ENCODE results near the gene PEAR1.

DNA sequence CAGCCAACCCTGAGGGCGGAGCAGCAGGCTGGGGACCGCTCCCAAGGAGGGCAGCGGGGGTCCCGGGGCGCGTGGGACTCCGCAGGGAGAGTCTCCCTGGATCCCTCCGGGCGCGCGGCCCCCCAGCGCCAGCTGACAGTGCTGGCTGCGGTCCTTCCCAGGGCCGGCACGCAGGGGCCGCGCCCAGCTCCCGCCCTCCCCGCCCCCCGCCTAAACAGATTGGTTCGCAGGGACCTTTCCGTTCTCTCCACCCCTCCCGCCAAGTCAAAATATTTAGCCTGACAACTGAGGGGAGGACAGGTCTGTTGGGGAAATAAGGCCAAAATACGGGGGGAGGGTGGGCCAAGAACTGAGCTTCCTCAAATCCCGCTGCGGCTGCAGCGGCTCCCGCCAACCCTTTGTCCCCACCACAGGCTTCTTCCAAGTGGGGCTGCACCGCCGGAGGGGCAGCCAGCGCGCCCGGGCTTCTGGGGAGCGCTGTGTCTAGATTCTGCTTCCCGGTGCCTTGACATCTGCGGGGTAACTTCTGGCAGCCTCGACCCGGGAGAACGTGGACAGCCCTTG is 34.5 kb upstream of the PEAR1 start, which contains the start of gene INSRR:
- TF ChIP-seq, protein P1, sequence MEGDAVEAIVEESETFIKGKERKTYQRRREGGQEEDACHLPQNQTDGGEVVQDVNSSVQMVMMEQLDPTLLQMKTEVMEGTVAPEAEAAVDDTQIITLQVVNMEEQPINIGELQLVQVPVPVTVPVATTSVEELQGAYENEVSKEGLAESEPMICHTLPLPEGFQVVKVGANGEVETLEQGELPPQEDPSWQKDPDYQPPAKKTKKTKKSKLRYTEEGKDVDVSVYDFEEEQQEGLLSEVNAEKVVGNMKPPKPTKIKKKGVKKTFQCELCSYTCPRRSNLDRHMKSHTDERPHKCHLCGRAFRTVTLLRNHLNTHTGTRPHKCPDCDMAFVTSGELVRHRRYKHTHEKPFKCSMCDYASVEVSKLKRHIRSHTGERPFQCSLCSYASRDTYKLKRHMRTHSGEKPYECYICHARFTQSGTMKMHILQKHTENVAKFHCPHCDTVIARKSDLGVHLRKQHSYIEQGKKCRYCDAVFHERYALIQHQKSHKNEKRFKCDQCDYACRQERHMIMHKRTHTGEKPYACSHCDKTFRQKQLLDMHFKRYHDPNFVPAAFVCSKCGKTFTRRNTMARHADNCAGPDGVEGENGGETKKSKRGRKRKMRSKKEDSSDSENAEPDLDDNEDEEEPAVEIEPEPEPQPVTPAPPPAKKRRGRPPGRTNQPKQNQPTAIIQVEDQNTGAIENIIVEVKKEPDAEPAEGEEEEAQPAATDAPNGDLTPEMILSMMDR (IDR thresholded peaks at IDR 0.05), result no peak
- TF ChIP-seq POLR2A (IDR thresholded peaks at IDR 0.05) (no peak), POLR2AphosphoS5 (IDR thresholded peaks at IDR 0.05) (no peak)
